Measurements from ENCODE around the gene LIPH.
"Not testable (repeated sequence)": the region's sequence is repeated elsewhere in the genome, so short reads cannot be mapped to it uniquely, and the experiment has no call there.

The LIPH gene

DNA sequence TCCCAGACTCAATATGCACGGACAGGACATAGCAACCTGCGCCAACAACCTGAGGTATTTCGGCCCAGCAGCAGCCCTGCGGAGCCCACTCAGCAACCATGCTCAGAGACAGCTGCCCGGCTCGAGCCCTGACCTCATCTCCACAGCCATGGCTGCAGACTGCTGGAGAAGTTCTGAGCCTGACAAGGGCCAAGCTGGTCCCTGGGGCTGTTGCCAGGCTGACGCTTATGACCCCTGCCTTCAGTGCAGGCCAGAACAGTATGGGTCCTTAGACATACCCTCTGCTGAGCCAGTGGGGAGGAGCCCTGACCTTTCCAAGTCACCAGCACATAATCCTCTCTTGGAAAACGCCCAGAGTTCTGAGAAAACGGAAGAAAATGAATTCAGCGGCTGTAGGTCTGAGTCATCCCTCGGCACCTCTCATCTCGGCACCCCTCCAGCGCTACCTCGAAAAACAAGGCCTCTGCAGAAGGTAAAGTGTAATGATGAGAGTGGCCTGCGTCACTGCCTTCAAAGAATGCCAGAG lies 79.0 kb downstream of the LIPH start:
- no peak for DNase-seq
- Histone ChIP-seq H3K36me3 (peaks cover 28 to 75% (median 40%) of the 10 kb centered on the region in 3 donors), H3K4me1 (no peaks in the 10 kb centered on the region), H3K27me3 (no peaks in the 10 kb centered on the region), H3K27ac (no peak overlapping the region), H3K4me3 (no peak overlapping the region), H3K9me3 (no peaks in the 10 kb centered on the region)
- intact Hi-C loops (cut with DNase I; ENCODE audit: low total_unique reads) = no loop called here
- TF ChIP-seq CTCF (IDR thresholded peaks at IDR 0.05) = no peak

DNA sequence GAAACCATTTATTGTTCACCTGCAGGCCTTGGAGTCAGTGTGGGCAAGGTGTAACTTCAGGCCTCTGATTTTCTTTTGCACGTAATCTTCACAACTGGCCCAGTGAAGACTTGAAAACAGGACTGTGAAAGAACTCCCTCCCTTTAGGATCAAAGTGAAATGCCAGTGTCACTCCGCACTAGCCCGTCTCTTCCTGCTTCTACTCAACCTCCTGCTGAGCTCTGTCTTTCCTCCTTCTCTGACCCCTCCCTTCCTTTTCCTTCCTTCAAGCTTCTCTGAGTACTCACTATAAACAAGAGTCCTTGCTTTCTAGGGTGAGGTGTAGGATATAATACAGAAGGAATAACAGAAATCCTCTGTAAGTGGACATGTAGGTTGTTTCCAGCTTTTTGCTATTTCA lies 82.1 kb downstream of the LIPH start:
- intact Hi-C loops (cut with DNase I; ENCODE audit: low total_unique reads) = no loop called here
- no peak for DNase-seq
- Histone ChIP-seq H3K27ac (no peak overlapping the region), H3K4me3 (no peak overlapping the region), H3K27me3 (no peaks in the 10 kb centered on the region), H3K9me3 (no peaks in the 10 kb centered on the region), H3K36me3 (peaks cover 42 to 75% (median 49%) of the 10 kb centered on the region in 3 donors), H3K4me1 (no peaks in the 10 kb centered on the region)
- no peak for TF ChIP-seq CTCF (IDR thresholded peaks at IDR 0.05)

- Histone ChIP-seq H3K27ac (no peak overlapping the region), H3K4me1 (no peaks in the 10 kb centered on the region), H3K9me3 (no peaks in the 10 kb centered on the region), H3K4me3 (no peak overlapping the region), H3K27me3 (no peaks in the 10 kb centered on the region), H3K36me3 (peaks cover 42 to 75% (median 46%) of the 10 kb centered on the region in 3 donors)
- intact Hi-C loops (cut with DNase I; ENCODE audit: low total_unique reads) = no loop called here
- TF ChIP-seq CTCF (IDR thresholded peaks at IDR 0.05) = no peak
- DNase-seq = no peak
Observed at GRCh38 chr3:185469542-185469941, 82.8 kb downstream of the LIPH start.

GRCh38 chr3:185466123-185466522 lies 86.3 kb downstream of the LIPH start:
- intact Hi-C loops (cut with DNase I; ENCODE audit: low total_unique reads); H3K4me3 ChIP-seq; H3K4me1 ChIP-seq; H3K27me3 ChIP-seq; H3K27ac ChIP-seq; H3K9me3 ChIP-seq; DNase-seq: not testable (repeated sequence)
- peaks cover 25 to 67% (median 33%) of the 10 kb centered on the region in 3 donors for H3K36me3 ChIP-seq

DNA sequence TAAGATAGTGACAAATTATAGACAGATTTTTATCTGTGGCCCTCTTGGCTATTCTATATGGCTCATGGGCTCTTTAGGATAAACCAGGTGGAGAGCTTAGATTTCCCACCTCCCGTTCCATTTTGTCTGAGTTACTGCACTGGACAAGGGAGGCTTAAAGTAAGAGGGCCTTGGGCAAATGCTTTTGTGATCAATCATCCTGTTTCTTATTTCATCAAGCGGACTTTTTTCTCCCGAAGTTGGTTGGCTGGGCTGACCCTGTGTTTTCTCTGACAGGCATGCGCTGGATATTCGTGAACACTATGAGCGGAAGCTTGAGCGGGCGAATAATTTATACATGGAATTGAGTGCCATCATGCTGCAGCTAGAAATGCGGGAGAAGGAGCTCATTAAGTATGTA lies 86.9 kb downstream of the LIPH start:
- Histone ChIP-seq H3K27me3 (no peaks in the 10 kb centered on the region), H3K4me3 (no peak overlapping the region), H3K36me3 (peaks cover 25 to 67% (median 33%) of the 10 kb centered on the region in 3 donors), H3K9me3 (no peaks in the 10 kb centered on the region), H3K27ac (no peak overlapping the region), H3K4me1 (no peaks in the 10 kb centered on the region)
- no peak for DNase-seq
- no peak for TF ChIP-seq CTCF (IDR thresholded peaks at IDR 0.05)
- intact Hi-C loops (cut with DNase I; ENCODE audit: low total_unique reads) = no loop called here

GRCh38 chr3:185460719-185461350 lies 91.6 kb downstream of the LIPH start:
- Histone ChIP-seq H3K27me3 (no peaks in the 10 kb centered on the region), H3K4me3 (no peak overlapping the region), H3K4me1 (no peaks in the 10 kb centered on the region), H3K27ac (no peak overlapping the region), H3K9me3 (no peaks in the 10 kb centered on the region), H3K36me3 (peaks cover 8 to 32% (median 11%) of the 10 kb centered on the region in 3 donors)
- no peak for TF ChIP-seq CTCF (IDR thresholded peaks at IDR 0.05)
- no peak for DNase-seq
- intact Hi-C loops (cut with DNase I; ENCODE audit: low total_unique reads) = no loop called here
